Peyer's patch (tissue), 4 donors: ENCODE results near the gene FAM83G. TPM values are rescaled to one million over a fixed set of nuclear protein-coding genes. Genes with fewer than 3 reads are reported as not detected.
A peak's percentile ranks its signal among the peaks of the same experiment; 100 is the strongest.

Experiments
- DNase-seq, 3 donors: peaks; one replicate each; pipeline ENCODE4 v3.0.0-alpha.2; 2017 to 2019
- H3K27ac ChIP-seq, 4 donors: fragments of 200-600 bp; sonication (generic); one replicate each; pipeline ENCODE4 v1.5.1; 2016 to 2019
- H3K27me3 ChIP-seq, 2 donors: fragments of 200-600 bp; sonication (generic); one replicate each; pipeline ENCODE4 v1.5.1; 2019
- H3K36me3 ChIP-seq, 3 donors: fragments of 200-600 bp; sonication (generic); one replicate each; pipeline ENCODE4 v1.5.1; 2016 to 2019
- H3K4me1 ChIP-seq, 4 donors: fragments of 200-600 bp; sonication (generic); one replicate each; pipeline ENCODE4 v1.5.1; 2016 to 2019
- H3K4me3 ChIP-seq, 4 donors: fragments of 200-600 bp; sonication (generic); 1 replicate in 3 of 4; 2 replicates in 1 of 4; pipeline ENCODE4 v1.5.1; 2016 to 2019; ENCODE audit warnings: mild to moderate bottlenecking in 1 of 4
- H3K9me3 ChIP-seq, 4 donors: fragments of 200-600 bp; sonication (generic); one replicate each; pipeline ENCODE4 v1.5.1; 2016 to 2019; ENCODE audit warnings: mild to moderate bottlenecking in 1 of 4
- POLR2A ChIP-seq, 2 donors: fragments of 450-650 bp; IDR thresholded peaks; one replicate each; pipeline ENCODE4 v1.5.1; 2017; ENCODE audit warnings: antibody characterized with exemption in 2 of 2, mild to moderate bottlenecking in 2 of 2, moderate library complexity in 2 of 2
- total RNA-seq, 4 donors: library from RNA; depleted of rRNA; stranded (reverse); fragments of >200 nt; gene quantifications; one replicate each; pipeline ENCODE4 v1.1.0, GENCODE V29; 2016
- TF ChIP-seq, protein P1 (sequence below), 6 experiments: fragments of 450-650 bp in 4 of 6; fragments of 200-600 bp in 2 of 6; sonication (generic) in 1 of 6; IDR thresholded peaks; one replicate each; pipeline ENCODE4 v1.5.1; 2017 to 2019; ENCODE audit warnings: antibody characterized with exemption in 6 of 6, mild to moderate bottlenecking in 3 of 6, moderate library complexity in 1 of 6

Gene FAM83G
- total RNA-seq, 4 donors from 2014 or later: 9.9 to 48.4 (median 37.4) TPM

DNA sequence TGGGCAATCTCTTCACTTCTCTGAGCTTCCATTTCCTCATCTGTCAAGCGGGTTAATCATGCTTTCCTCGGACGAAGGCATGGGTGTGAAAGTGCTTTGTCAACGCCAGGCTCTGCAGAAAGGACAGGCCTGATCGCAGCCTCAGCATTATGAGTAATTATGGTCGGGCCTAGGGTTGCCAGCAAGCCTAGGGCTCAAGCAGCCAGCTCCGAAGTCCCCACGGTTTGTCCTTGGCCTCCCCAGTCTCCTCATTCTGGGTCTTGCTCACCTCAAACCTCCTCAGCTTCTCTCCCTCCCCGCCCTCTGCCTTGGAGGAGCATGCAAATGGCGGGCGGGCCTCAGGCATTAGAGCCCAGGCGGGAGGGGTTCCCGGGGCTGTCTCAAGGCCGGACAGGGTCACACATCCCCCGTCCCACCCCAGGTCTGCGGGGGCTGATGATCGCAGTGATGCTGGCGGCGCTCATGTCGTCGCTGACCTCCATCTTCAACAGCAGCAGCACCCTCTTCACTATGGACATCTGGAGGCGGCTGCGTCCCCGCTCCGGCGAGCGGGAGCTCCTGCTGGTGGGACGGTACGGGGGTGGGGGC, 10.2 kb upstream of the FAM83G start:
- DNase-seq: no peak

DNA sequence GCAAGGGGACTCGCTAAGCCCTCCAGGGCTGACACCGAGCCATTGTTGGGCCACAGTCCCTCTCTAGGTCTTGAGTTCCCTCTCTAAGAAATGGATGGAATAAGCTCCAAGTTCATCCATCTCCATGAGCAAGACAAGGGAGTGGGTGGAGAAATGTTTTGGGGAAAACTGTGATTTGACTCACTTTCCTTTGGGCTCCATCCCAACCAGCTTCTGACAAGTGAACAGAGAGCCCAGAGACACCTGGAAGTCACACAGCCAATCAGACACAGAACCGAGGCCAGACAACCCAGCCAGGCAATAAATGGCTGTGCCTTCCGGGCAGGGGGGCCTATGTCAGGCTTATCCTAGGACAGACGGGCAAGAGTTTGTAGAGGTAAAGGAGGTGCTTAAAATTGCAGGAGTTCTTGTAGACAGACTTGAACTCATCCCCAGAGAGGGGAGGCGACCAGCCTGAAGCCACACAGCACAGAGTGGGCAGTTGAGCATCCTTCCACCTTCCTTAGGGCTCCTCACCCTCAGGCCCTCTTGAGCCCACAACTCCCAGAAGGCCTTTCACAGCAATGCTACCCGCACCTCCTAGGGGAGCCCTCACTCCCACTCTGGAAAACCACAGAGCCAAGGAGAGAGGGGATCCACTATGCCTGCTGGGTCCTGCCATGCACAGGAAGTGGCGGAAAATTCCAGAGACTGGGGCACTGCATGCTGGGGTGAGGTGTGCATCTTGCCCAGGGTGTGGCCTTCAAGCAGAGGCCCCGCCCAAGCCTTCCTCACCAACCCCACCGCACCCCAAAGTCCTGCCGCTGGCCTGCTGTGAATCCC, 9.5 kb upstream of the FAM83G start:
- Histone ChIP-seq H3K27me3 (no peaks in the 10 kb centered on the region), H3K27ac (no peak overlapping the region), H3K36me3 (no peaks in the 10 kb centered on the region), H3K4me1 (peaks cover 0 to 19% (median 0%) of the 10 kb centered on the region in 4 donors), H3K9me3 (no peaks in the 10 kb centered on the region), H3K4me3 (no peak overlapping the region)
- DNase-seq: no peak
- TF ChIP-seq POLR2A (IDR thresholded peaks at IDR 0.05): no peak
- TF ChIP-seq, protein P1, sequence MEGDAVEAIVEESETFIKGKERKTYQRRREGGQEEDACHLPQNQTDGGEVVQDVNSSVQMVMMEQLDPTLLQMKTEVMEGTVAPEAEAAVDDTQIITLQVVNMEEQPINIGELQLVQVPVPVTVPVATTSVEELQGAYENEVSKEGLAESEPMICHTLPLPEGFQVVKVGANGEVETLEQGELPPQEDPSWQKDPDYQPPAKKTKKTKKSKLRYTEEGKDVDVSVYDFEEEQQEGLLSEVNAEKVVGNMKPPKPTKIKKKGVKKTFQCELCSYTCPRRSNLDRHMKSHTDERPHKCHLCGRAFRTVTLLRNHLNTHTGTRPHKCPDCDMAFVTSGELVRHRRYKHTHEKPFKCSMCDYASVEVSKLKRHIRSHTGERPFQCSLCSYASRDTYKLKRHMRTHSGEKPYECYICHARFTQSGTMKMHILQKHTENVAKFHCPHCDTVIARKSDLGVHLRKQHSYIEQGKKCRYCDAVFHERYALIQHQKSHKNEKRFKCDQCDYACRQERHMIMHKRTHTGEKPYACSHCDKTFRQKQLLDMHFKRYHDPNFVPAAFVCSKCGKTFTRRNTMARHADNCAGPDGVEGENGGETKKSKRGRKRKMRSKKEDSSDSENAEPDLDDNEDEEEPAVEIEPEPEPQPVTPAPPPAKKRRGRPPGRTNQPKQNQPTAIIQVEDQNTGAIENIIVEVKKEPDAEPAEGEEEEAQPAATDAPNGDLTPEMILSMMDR (IDR thresholded peaks at IDR 0.05): no peak

More for the DNA sequence above, 10.2 kb upstream of the FAM83G start:
- TF ChIP-seq POLR2A (IDR thresholded peaks at IDR 0.05): no peak
- TF ChIP-seq, protein P1 (IDR thresholded peaks at IDR 0.05): no peak
- no peaks in the 10 kb centered on the region for H3K9me3 ChIP-seq
- no peaks in the 10 kb centered on the region for H3K36me3 ChIP-seq
- no peak overlapping the region for H3K27ac ChIP-seq
- no peak overlapping the region for H3K4me3 ChIP-seq
- peaks cover 0 to 19% (median 0%) of the 10 kb centered on the region in 4 donors for H3K4me1 ChIP-seq
- H3K27me3 ChIP-seq: no peaks in the 10 kb centered on the region

DNA sequence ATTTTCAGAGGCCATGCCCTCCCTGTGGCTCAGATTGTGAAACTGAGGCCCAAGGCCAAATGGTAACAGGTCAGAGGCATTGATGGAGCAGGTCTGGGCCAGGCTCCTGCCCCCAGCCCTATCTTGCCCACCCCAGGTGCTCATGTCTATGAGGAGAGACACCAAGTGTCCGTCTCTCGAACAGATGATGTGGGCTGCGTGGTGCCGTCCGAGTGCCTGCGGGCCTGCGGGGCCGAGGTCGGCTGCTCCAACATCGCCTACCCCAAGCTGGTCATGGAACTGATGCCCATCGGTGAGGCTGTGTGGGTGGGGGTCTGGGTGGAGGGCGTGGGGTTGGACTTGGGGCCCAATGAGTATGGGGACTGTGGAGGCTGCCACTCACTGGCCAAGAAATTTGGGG, 8.7 kb upstream of the FAM83G start:
- Histone ChIP-seq H3K4me3 (no peak overlapping the region), H3K9me3 (no peaks in the 10 kb centered on the region), H3K27me3 (no peaks in the 10 kb centered on the region), H3K27ac (no peak overlapping the region), H3K36me3 (no peaks in the 10 kb centered on the region), H3K4me1 (peaks cover 0 to 19% (median 0%) of the 10 kb centered on the region in 4 donors)
- TF ChIP-seq POLR2A (IDR thresholded peaks at IDR 0.05): no peak
- TF ChIP-seq, protein P1 (IDR thresholded peaks at IDR 0.05): no peak
- no peak for DNase-seq

DNA sequence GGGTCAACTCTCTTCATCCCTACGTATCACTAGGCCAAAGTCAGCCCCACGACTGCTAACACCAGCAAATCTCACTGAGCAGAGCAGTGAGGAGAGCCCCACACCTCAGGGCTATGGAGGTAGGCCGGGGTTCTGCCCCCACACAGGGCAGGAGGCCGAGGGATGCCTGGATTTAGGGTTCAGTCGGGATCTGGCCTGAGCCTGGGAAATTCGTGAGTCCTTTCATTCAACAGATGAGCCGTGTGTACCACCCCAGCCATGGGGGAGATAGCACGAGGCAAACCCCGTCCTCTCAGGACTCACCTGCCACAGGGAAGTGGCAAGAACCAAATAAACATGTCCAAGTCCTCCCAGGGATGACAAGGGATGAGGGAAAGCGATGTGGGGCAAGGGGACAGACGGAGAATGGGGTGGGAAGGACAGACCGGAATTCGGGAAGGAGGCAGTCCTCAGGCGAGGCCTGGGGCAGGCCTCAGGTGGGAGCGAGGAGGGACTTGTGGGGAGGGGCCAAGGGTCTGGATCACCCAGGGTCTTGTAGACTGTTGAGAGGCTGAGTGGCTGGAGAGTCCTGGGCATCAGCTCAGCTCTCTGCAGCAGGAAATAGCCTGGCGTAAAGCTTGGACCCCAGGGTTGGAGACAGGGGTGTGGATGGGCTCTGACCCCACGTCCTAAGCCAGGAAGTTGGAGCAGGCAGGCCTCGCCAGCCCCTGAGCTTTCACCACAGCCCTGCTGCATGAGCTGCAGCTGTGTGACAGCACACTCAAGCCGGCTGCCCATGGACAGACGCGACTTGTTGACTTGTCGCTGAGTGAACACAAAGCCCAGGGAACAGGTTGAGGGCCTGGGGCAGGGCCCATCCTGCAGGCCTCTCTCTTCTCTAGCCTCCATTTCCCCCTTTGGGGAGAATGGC, 7.9 kb upstream of the FAM83G start:
- H3K4me1 ChIP-seq: peaks cover 0 to 19% (median 0%) of the 10 kb centered on the region in 4 donors
- no peaks in the 10 kb centered on the region for H3K36me3 ChIP-seq
- H3K9me3 ChIP-seq: no peaks in the 10 kb centered on the region
- H3K27ac ChIP-seq: no peak overlapping the region
- DNase-seq: no peak
- no peak for TF ChIP-seq POLR2A (IDR thresholded peaks at IDR 0.05)
- TF ChIP-seq, protein P1 (IDR thresholded peaks at IDR 0.05): no peak
- H3K27me3 ChIP-seq: no peaks in the 10 kb centered on the region
- H3K4me3 ChIP-seq: no peak overlapping the region

DNA sequence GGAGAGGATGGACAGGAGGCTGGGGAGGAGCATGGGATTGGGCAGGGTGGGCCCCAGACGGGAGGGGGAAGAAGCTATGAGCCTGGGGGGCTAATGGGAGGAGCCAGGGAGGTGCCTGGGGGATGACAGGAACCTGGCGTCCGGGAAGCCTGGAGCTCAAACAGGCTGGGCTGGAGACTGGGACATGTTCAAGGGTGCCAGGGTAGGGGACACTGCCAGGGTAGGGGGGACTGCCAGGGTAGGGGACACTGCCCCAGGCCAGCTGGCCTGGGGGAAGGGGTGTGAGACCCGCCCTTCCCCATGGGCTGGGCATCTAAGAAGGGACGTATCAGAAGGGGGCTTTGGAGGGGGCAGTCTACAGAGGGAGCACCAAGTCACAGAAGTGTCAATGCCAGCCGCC, 7.0 kb upstream of the FAM83G start:
- Histone ChIP-seq H3K4me1 (peaks cover 0 to 19% (median 0%) of the 10 kb centered on the region in 4 donors), H3K36me3 (no peaks in the 10 kb centered on the region), H3K27ac (peak overlapping the region in 2 of 4 donors; percentile 12 to 35), H3K4me3 (no peak overlapping the region), H3K27me3 (no peaks in the 10 kb centered on the region), H3K9me3 (no peaks in the 10 kb centered on the region)
- TF ChIP-seq, protein P1 (IDR thresholded peaks at IDR 0.05): no peak
- no peak for TF ChIP-seq POLR2A (IDR thresholded peaks at IDR 0.05)
- no peak for DNase-seq
